IMR-90 (cell line): ENCODE data around the gene IQSEC1. TPM values are rescaled to one million over a fixed set of nuclear protein-coding genes. Genes with fewer than 3 reads are reported as not detected.

Source experiments
- ATAC-seq: fragments of 200-7000 bp; cut with Tn5 transposase; 2 replicates; pipeline ENCODE4 v1.9.1; 2020; ENCODE audit warnings: low read depth, mild to moderate bottlenecking, moderate library complexity
- BruUV-seq: library from RNA; stranded (reverse); fragments of 400-500 nt; replicated peaks from 2 replicates; lab custom pipeline; 2021; lab: Mats Ljungman, UMichigan
- CTCF ChIA-PET: fragments of 300-600 bp; formaldehyde crosslinking; extraction: SDS; loops from one replicate; lab custom pipeline; 2021; ENCODE audit warnings: antibody characterized with exemption; lab: Yijun Ruan, JAX
- POLR2A ChIA-PET: fragments of 300-600 bp; sonication (Branson Sonifier 250); formaldehyde crosslinking; loops from one replicate; lab custom pipeline; 2022; ENCODE audit warnings: antibody characterized with exemption; ENCODE audit not compliant: unreplicated experiment; lab: Charles Lee
- DNase-seq: peaks from one replicate; pipeline ENCODE4 v3.0.0; 2013
- H2AFZ ChIP-seq: replicated peaks from 2 replicates; pipeline ENCODE3; 2013; ENCODE audit warnings: low read length, mild to moderate bottlenecking; ENCODE audit not compliant: poor library complexity
- H2AK5ac ChIP-seq: 2 replicates; pipeline ENCODE4 v1.6.1; 2013; ENCODE audit warnings: low read depth, low read length, inconsistent platforms
- H2AK9ac ChIP-seq: replicated peaks from 2 replicates; pipeline ENCODE3; 2013; ENCODE audit warnings: mild to moderate bottlenecking, low read depth, low read length, moderate library complexity; ENCODE audit not compliant: poor library complexity
- H2BK120ac ChIP-seq: 2 replicates; pipeline ENCODE4 v1.6.1; 2013; ENCODE audit warnings: low read depth, low read length, inconsistent platforms
- H2BK15ac ChIP-seq: 3 replicates; pipeline ENCODE4 v1.6.1; 2013; ENCODE audit warnings: low read depth, low read length, inconsistent platforms
- H2BK20ac ChIP-seq: 2 replicates; pipeline ENCODE4 v1.6.1; 2013; ENCODE audit warnings: low read depth, mild to moderate bottlenecking, inconsistent platforms, low read length, moderate library complexity
- H2BK5ac ChIP-seq: 2 replicates; pipeline ENCODE4 v1.6.1; 2013; ENCODE audit warnings: mild to moderate bottlenecking, low read depth, low read length, inconsistent platforms; ENCODE audit not compliant: poor library complexity, severe bottlenecking
- H3K14ac ChIP-seq: replicated peaks from 2 replicates; pipeline ENCODE4 v1.6.1; 2013; ENCODE audit warnings: low read depth, low read length, inconsistent platforms
- H3K18ac ChIP-seq: 2 replicates; pipeline ENCODE4 v1.6.1; 2013; ENCODE audit warnings: low read depth, low read length, control low read depth
- H3K23ac ChIP-seq: 2 replicates; pipeline ENCODE4 v1.6.1; 2013; ENCODE audit warnings: low read depth, low read length, inconsistent platforms
- H3K27ac ChIP-seq: 2 replicates; pipeline ENCODE4 v1.5.1; 2013; ENCODE audit warnings: mild to moderate bottlenecking, control low read depth, low read length; ENCODE audit not compliant: insufficient read depth
- H3K27me3 ChIP-seq: 2 replicates; pipeline ENCODE4 v1.6.1; 2013; ENCODE audit warnings: low read length; ENCODE audit not compliant: control insufficient read depth, insufficient read depth
- H3K36me3 ChIP-seq: 2 replicates; pipeline ENCODE4 v1.6.1; 2013; ENCODE audit warnings: low read length, mixed read lengths; ENCODE audit not compliant: control insufficient read depth, insufficient read depth
- H3K4ac ChIP-seq: 2 replicates; pipeline ENCODE4 v1.6.1; 2013; ENCODE audit warnings: low read depth, low read length, inconsistent platforms
- H3K4me1 ChIP-seq: 2 replicates; pipeline ENCODE4 v1.6.1; 2013; ENCODE audit warnings: low read length, mixed read lengths; ENCODE audit not compliant: control insufficient read depth, insufficient read depth
- H3K4me2 ChIP-seq: 2 replicates; pipeline ENCODE4 v1.6.1; 2013; ENCODE audit warnings: low read depth, mild to moderate bottlenecking, control low read depth, low read length, moderate library complexity
- H3K4me3 ChIP-seq: 2 replicates; pipeline ENCODE4 v1.5.1; 2013; ENCODE audit warnings: low read depth, mild to moderate bottlenecking, control low read depth, low read length, moderate library complexity; ENCODE audit not compliant: insufficient read depth
- H3K56ac ChIP-seq: 2 replicates; pipeline ENCODE4 v1.6.1; 2013; ENCODE audit warnings: low read length, inconsistent platforms; ENCODE audit not compliant: insufficient read depth; ENCODE audit errors: extremely low read depth
- H3K79me1 ChIP-seq, 2 experiments: 2 replicates each; pipeline ENCODE4 v1.6.1; 2013; ENCODE audit warnings: low read length in 2 of 2, inconsistent platforms in 1 of 2, low read depth in 1 of 2
- H3K9ac ChIP-seq: 2 replicates; pipeline ENCODE4 v1.6.1; 2013; ENCODE audit warnings: low read depth, low read length, control low read depth
- H3K9me1 ChIP-seq: 2 replicates; pipeline ENCODE4 v1.6.1; 2013; ENCODE audit warnings: low read length, inconsistent platforms; ENCODE audit not compliant: insufficient read depth
- H3K9me3 ChIP-seq: 2 replicates; pipeline ENCODE4 v1.6.1; 2013; ENCODE audit warnings: low read length; ENCODE audit not compliant: control insufficient read depth, insufficient read depth
- H4K20me1 ChIP-seq: 2 replicates; pipeline ENCODE4 v1.6.1; 2013; ENCODE audit warnings: low read length, inconsistent platforms; ENCODE audit not compliant: insufficient read depth
- H4K5ac ChIP-seq: 2 replicates; pipeline ENCODE4 v1.6.1; 2013; ENCODE audit warnings: mild to moderate bottlenecking, low read depth, low read length, control low read depth
- H4K8ac ChIP-seq, 2 experiments: 2 replicates each; pipeline ENCODE4 v1.6.1; 2013; ENCODE audit warnings: low read depth in 2 of 2, low read length in 2 of 2, control low read depth in 1 of 2, inconsistent platforms in 1 of 2
- H4K91ac ChIP-seq: 2 replicates; pipeline ENCODE4 v1.6.1; 2013; ENCODE audit warnings: low read depth, low read length, inconsistent platforms; ENCODE audit not compliant: insufficient read depth
- BHLHE40 ChIP-seq: fragments of 150-350 bp; IDR thresholded peaks from 2 replicates; pipeline ENCODE4 v1.6.1; 2016; ENCODE audit warnings: mild to moderate bottlenecking, low read depth, low read length
- CEBPB ChIP-seq: IDR thresholded peaks from 2 replicates; pipeline ENCODE4 v1.6.1; 2012; ENCODE audit warnings: low read depth, low read length, improper control_type of control experiment
- CHD1 ChIP-seq: IDR thresholded peaks from 2 replicates; pipeline ENCODE4 v1.6.1; 2012; ENCODE audit warnings: low read depth, low read length, improper control_type of control experiment
- MAZ ChIP-seq: IDR thresholded peaks from 2 replicates; pipeline ENCODE4 v1.6.1; 2012; ENCODE audit warnings: low read depth, mild to moderate bottlenecking, low read length, improper control_type of control experiment, moderate library complexity, borderline replicate concordance
- NFE2L2 ChIP-seq: fragments of 150-350 bp; IDR thresholded peaks from 2 replicates; pipeline ENCODE4 v1.6.1; 2016; ENCODE audit warnings: low read depth, mild to moderate bottlenecking, low read length
- POLR2A ChIP-seq: IDR thresholded peaks from 2 replicates; pipeline ENCODE4 v1.6.1; 2012; ENCODE audit warnings: mild to moderate bottlenecking, low read depth, low read length
- RAD21 ChIP-seq: IDR thresholded peaks from 2 replicates; pipeline ENCODE4 v1.6.1; 2012; ENCODE audit warnings: low read length, improper control_type of control experiment
- RFX5 ChIP-seq: IDR thresholded peaks from 2 replicates; pipeline ENCODE4 v1.8.0; 2012; ENCODE audit warnings: low read depth, mild to moderate bottlenecking, low read length, moderate library complexity
- WGBS, 2 experiments: methylation state at CpG; one replicate each; pipeline versions ENCODE4 v1.1.5 to v1.1.7; 2013; ENCODE audit warnings: missing lambda C conversion rate in 2 of 2; ENCODE audit not compliant: insufficient read length in 1 of 2; ENCODE audit errors: extremely low coverage in 2 of 2; 5-methylcytosine and 5-hydroxymethylcytosine counted together
- dilution Hi-C: fragments of 300-500 bp; cut with HindIII; formaldehyde crosslinking; loops from one replicate; pipeline ENCODE4 v1.14.3; 2018; ENCODE audit warnings: low sequenced_read_pairs; ENCODE audit not compliant: unreplicated experiment
- in situ Hi-C: fragments of 300-500 bp; cut with MboI; formaldehyde crosslinking; loops from 3 replicates; pipeline ENCODE4 v1.14.3; 2019; ENCODE audit warnings: low sequenced_read_pairs, inconsistent platforms, mixed read lengths
- intact Hi-C: fragments of 100-400 bp; cut with micrococcal nuclease; formaldehyde crosslinking; loops from 2 replicates; pipeline ENCODE4 v1.10.0; 2022
- polyA plus RNA-seq, 3 experiments: library from polyadenylated mRNA; depleted of rRNA; stranded (reverse); fragments of >200 nt; gene quantifications; 2 replicates each; pipeline ENCODE4 v1.2.3, GENCODE V29; 2012; ENCODE audit warnings: low replicate concordance in 1 of 3
- total RNA-seq: library from RNA; depleted of rRNA; stranded (reverse); fragments of >200 nt; gene quantifications from 2 replicates; pipeline ENCODE4 v1.2.3, GENCODE V29; 2012
- TF ChIP-seq, protein P1 (sequence below): fragments of 150-350 bp; IDR thresholded peaks from 2 replicates; pipeline ENCODE4 v1.6.1; 2016; ENCODE audit warnings: low read depth, mild to moderate bottlenecking, low read length, moderate library complexity, borderline replicate concordance
- TF ChIP-seq, protein P2 (sequence below): fragments of 150-350 bp; IDR thresholded peaks from 2 replicates; pipeline ENCODE4 v1.6.1; 2017; ENCODE audit warnings: mild to moderate bottlenecking, antibody characterized with exemption, low read length, low read depth
- TF ChIP-seq, protein P3 (sequence below): conservative IDR thresholded peaks from 2 replicates; pipeline ENCODE4 v1.5.1; 2012; ENCODE audit warnings: mild to moderate bottlenecking, low read depth, low read length, improper control_type of control experiment

The IQSEC1 gene
- total and polyA plus RNA-seq, 2 of the 4 experiments (the other 2 are of a cell fraction): 5.9 to 11.9 TPM

DNA sequence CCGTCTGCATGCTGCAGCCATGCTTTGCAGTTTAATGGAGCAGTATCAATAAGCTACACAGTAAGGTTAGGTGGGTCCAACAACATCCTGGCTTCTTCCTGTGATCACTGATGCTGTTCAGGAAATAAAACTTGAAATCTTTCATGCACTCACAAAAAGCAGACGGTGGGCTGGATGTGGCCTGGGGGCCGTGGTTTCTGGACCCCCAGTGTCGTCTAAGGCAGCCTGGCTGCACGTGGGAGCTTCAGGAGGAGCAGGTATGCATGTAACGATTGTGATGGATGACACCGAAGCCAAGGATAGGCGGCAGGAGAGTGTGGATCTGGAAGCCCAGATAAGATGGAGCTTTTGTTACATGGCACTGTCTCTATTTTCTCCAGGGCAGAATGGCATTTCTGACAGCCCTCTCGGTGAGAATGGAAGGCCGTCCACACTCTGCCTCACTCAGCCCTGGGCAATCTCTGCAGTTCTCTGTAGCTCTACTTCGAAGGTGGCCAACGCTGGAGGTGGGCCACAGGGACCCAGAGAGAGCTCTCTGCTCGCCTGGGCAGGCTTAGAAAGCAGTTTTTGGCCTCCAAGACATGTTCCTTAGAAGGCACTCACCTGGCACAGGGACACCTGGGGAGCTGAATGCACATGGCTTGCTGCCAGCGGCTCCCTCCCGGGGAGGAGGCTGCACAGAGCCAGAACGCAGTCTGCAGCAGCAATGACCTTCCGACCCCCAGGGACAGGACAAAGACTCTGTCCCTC is 46.4 kb upstream of the IQSEC1 start:
- no peak for TF ChIP-seq RAD21
- TF ChIP-seq CHD1: no peak
- TF ChIP-seq POLR2A: no peak
- TF ChIP-seq, protein P1, sequence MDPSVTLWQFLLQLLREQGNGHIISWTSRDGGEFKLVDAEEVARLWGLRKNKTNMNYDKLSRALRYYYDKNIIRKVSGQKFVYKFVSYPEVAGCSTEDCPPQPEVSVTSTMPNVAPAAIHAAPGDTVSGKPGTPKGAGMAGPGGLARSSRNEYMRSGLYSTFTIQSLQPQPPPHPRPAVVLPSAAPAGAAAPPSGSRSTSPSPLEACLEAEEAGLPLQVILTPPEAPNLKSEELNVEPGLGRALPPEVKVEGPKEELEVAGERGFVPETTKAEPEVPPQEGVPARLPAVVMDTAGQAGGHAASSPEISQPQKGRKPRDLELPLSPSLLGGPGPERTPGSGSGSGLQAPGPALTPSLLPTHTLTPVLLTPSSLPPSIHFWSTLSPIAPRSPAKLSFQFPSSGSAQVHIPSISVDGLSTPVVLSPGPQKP: no peak
- TF ChIP-seq, protein P2, sequence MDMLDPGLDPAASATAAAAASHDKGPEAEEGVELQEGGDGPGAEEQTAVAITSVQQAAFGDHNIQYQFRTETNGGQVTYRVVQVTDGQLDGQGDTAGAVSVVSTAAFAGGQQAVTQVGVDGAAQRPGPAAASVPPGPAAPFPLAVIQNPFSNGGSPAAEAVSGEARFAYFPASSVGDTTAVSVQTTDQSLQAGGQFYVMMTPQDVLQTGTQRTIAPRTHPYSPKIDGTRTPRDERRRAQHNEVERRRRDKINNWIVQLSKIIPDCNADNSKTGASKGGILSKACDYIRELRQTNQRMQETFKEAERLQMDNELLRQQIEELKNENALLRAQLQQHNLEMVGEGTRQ: no peak
- TF ChIP-seq CEBPB: no peak
- no peak for TF ChIP-seq NFE2L2
- TF ChIP-seq MAZ: no peak
- TF ChIP-seq, protein P3, sequence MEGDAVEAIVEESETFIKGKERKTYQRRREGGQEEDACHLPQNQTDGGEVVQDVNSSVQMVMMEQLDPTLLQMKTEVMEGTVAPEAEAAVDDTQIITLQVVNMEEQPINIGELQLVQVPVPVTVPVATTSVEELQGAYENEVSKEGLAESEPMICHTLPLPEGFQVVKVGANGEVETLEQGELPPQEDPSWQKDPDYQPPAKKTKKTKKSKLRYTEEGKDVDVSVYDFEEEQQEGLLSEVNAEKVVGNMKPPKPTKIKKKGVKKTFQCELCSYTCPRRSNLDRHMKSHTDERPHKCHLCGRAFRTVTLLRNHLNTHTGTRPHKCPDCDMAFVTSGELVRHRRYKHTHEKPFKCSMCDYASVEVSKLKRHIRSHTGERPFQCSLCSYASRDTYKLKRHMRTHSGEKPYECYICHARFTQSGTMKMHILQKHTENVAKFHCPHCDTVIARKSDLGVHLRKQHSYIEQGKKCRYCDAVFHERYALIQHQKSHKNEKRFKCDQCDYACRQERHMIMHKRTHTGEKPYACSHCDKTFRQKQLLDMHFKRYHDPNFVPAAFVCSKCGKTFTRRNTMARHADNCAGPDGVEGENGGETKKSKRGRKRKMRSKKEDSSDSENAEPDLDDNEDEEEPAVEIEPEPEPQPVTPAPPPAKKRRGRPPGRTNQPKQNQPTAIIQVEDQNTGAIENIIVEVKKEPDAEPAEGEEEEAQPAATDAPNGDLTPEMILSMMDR: no peak
- no peak for TF ChIP-seq BHLHE40
- no peak for TF ChIP-seq RFX5
- no peak overlapping the region for H4K8ac ChIP-seq
- no peak overlapping the region for H2BK120ac ChIP-seq
- no peaks in the 10 kb centered on the region for H3K36me3 ChIP-seq
- no peak overlapping the region for H2AK5ac ChIP-seq
- H4K20me1 ChIP-seq: no peaks in the 10 kb centered on the region
- DNase-seq (no peak), ATAC-seq (no peak)
- no peak overlapping the region for H2BK20ac ChIP-seq
- H3K18ac ChIP-seq: no peak overlapping the region
- H3K9me1 ChIP-seq: no peaks in the 10 kb centered on the region
- no peak overlapping the region for H2BK5ac ChIP-seq
- no peak overlapping the region for H2AK9ac ChIP-seq
- H3K56ac ChIP-seq: no peak overlapping the region
- H3K4ac ChIP-seq: no peak overlapping the region
- no peak overlapping the region for H3K14ac ChIP-seq
- H3K9me3 ChIP-seq: no peaks in the 10 kb centered on the region
- H3K23ac ChIP-seq: no peak overlapping the region
- no peaks in the 10 kb centered on the region for H3K4me1 ChIP-seq
- no peak overlapping the region for H3K4me3 ChIP-seq
- H4K5ac ChIP-seq: no peak overlapping the region
- H3K4me2 ChIP-seq: no peak overlapping the region
- peaks cover 10% of the 10 kb centered on the region for H3K27me3 ChIP-seq
- in situ Hi-C loops: no loop called here
- no TSS peak for BruUV-seq
- ChIA-PET CTCF (no interaction called here), POLR2A (no interaction called here)
- H3K27ac ChIP-seq: no peak overlapping the region
- H3K79me1 ChIP-seq: no peaks in the 10 kb centered on the region
- H3K9ac ChIP-seq: no peak overlapping the region
- dilution Hi-C loops: no loop called here
- 27% methylated on average over 5 of the region's 17 CpGs; no CpG with 5 or more reads in 1 of the 2 experiments for WGBS, 2 experiments
- H2AFZ ChIP-seq: no peak overlapping the region
- no peak overlapping the region for H4K91ac ChIP-seq
- intact Hi-C loops: no loop called here
- H2BK15ac ChIP-seq: no peak overlapping the region
